NCI-H345 treated with DMSO at 0.1 percent for 48 hours (cell line): Measurements from ENCODE around the gene PHLPP2.
A peak's percentile ranks its signal among the peaks of the same experiment; 100 is the strongest.

ENCODE experiments used
- DNase-seq: peaks from one replicate; lab custom pipeline; 2025; ENCODE audit not compliant: unreplicated experiment; lab: John Stamatoyannopoulos, UW

The PHLPP2 gene

GRCh38 chr16:71670537-71670936, 54.0 kb downstream of the PHLPP2 start:
- no peak for DNase-seq

- no peak for DNase-seq
Measured at GRCh38 chr16:71669926-71670536, 54.5 kb downstream of the PHLPP2 start.

- no peak for DNase-seq
Measured at GRCh38 chr16:71666928-71667707, 57.4 kb downstream of the PHLPP2 start.

GRCh38 chr16:71666264-71666663, 58.2 kb downstream of the PHLPP2 start:
- no peak for DNase-seq

- DNase-seq: no peak
Measured at GRCh38 chr16:71659471-71659870, 65.0 kb downstream of the PHLPP2 start.

- no peak for DNase-seq
Measured at GRCh38 chr16:71658771-71659170, 65.7 kb downstream of the PHLPP2 start.

- DNase-seq: no peak
Measured at GRCh38 chr16:71649704-71650103, 74.8 kb downstream of the PHLPP2 start.

GRCh38 chr16:71648921-71649320, 75.6 kb downstream of the PHLPP2 start:
- DNase-seq: no peak

GRCh38 chr16:71648162-71648561, 76.3 kb downstream of the PHLPP2 start:
- DNase-seq: no peak

GRCh38 chr16:71647391-71647790, 77.1 kb downstream of the PHLPP2 start:
- no peak for DNase-seq

GRCh38 chr16:71645450-71645849, 79.1 kb downstream of the PHLPP2 start:
- no peak for DNase-seq

GRCh38 chr16:71637398-71637797, 87.1 kb downstream of the PHLPP2 start:
- DNase-seq: no peak

- DNase-seq: no peak
Measured at GRCh38 chr16:71635632-71636031, 88.9 kb downstream of the PHLPP2 start.

GRCh38 chr16:71631776-71632175, 92.7 kb downstream of the PHLPP2 start:
- DNase-seq: no peak

- DNase-seq: no peak
Measured at GRCh38 chr16:71630808-71631207, 93.7 kb downstream of the PHLPP2 start.

GRCh38 chr16:71629278-71630016, 95.1 kb downstream of the PHLPP2 start:
- DNase-seq: no peak

- DNase-seq: no peak
Measured at GRCh38 chr16:71628810-71629209, 95.7 kb downstream of the PHLPP2 start.

GRCh38 chr16:71627731-71628181, 96.7 kb downstream of the PHLPP2 start:
- no peak for DNase-seq

GRCh38 chr16:71626858-71627213, 97.7 kb downstream of the PHLPP2 start:
- no peak for DNase-seq

GRCh38 chr16:71626018-71626857, 98.3 kb downstream of the PHLPP2 start, which contains the start of gene MARVELD3:
TSS of gene MARVELD3 (plus strand) at chr16:71626184. CDS start at chr16:71626230, 46 bp downstream.
- DNase-seq: peak; percentile 17
